GM18909 (cell line): ENCODE data around the gene CYYR1.

Source experiments
- ATAC-seq: cut with Tn5 transposase; IDR thresholded peaks from one replicate; pipeline ENCODE4 v1.9.1; 2021; ENCODE audit warnings: mild to moderate bottlenecking; ENCODE audit not compliant: unreplicated experiment, poor library complexity

The CYYR1 gene

GRCh38 chr21:26555540-26556146 is 17.4 kb downstream of the CYYR1 start:
- ATAC-seq: no peak

GRCh38 chr21:26554365-26554764 is 18.7 kb downstream of the CYYR1 start:
- no peak for ATAC-seq

- no peak for ATAC-seq
Observed at GRCh38 chr21:26553898-26554297, 19.2 kb downstream of the CYYR1 start.

- ATAC-seq: no peak
Observed at GRCh38 chr21:26550326-26550725, 22.8 kb downstream of the CYYR1 start.

- ATAC-seq: no peak
Observed at GRCh38 chr21:26546446-26547097, 26.5 kb downstream of the CYYR1 start.

- no peak for ATAC-seq
Observed at GRCh38 chr21:26544201-26544775, 28.8 kb downstream of the CYYR1 start.

- no peak for ATAC-seq
Observed at GRCh38 chr21:26540651-26541050, 32.4 kb downstream of the CYYR1 start.

GRCh38 chr21:26539566-26539965 is 33.5 kb downstream of the CYYR1 start:
- no peak for ATAC-seq

GRCh38 chr21:26534517-26534916 is 38.6 kb downstream of the CYYR1 start:
- ATAC-seq: no peak

GRCh38 chr21:26532208-26532607 is 40.9 kb downstream of the CYYR1 start:
- ATAC-seq: no peak

- no peak for ATAC-seq
Observed at GRCh38 chr21:26529526-26529925, 43.6 kb downstream of the CYYR1 start.

- ATAC-seq: no peak
Observed at GRCh38 chr21:26528882-26529281, 44.2 kb downstream of the CYYR1 start.

GRCh38 chr21:26522704-26523103 is 50.4 kb downstream of the CYYR1 start:
- ATAC-seq: no peak

GRCh38 chr21:26519142-26519541 is 53.9 kb downstream of the CYYR1 start:
- ATAC-seq: no peak

- no peak for ATAC-seq
Observed at GRCh38 chr21:26515257-26515656, 57.8 kb downstream of the CYYR1 start.

- ATAC-seq: no peak
Observed at GRCh38 chr21:26513212-26513611, 59.9 kb downstream of the CYYR1 start.

GRCh38 chr21:26512664-26513063 is 60.4 kb downstream of the CYYR1 start:
- no peak for ATAC-seq

GRCh38 chr21:26508903-26509302 is 64.2 kb downstream of the CYYR1 start:
- no peak for ATAC-seq

GRCh38 chr21:26506956-26507355 is 66.1 kb downstream of the CYYR1 start:
- no peak for ATAC-seq

GRCh38 chr21:26505211-26505610 is 67.9 kb downstream of the CYYR1 start:
- ATAC-seq: no peak

GRCh38 chr21:26503414-26503813 is 69.7 kb downstream of the CYYR1 start:
- no peak for ATAC-seq

- no peak for ATAC-seq
Observed at GRCh38 chr21:26501495-26502021, 71.5 kb downstream of the CYYR1 start.
